Aorta (tissue), 5 donors: ENCODE data around the gene STX16. TPM values are rescaled to one million over a fixed set of nuclear protein-coding genes. Genes with fewer than 3 reads are reported as not detected.

Experiments
- ATAC-seq: fragments of 200-7000 bp; cut with Tn5 transposase; one replicate; pipeline ENCODE4 v1.9.1; 2022; ENCODE audit warnings: moderate library complexity; ENCODE audit not compliant: low FRiP score
- DNase-seq, 2 donors: peaks; one replicate each; pipeline ENCODE4 v3.0.0-alpha.2; 2020
- H3K27ac ChIP-seq, 2 donors: one replicate each; pipeline ENCODE4 v1.5.1; 2013; ENCODE audit warnings: low read length in 2 of 2, mild to moderate bottlenecking in 2 of 2, moderate library complexity in 2 of 2, control low read depth in 1 of 2, inconsistent platforms in 1 of 2, low read depth in 1 of 2
- H3K27me3 ChIP-seq, 2 donors: one replicate each; pipeline ENCODE4 v1.6.1; 2013; ENCODE audit warnings: control low read depth in 1 of 2, low read length in 1 of 2, mild to moderate bottlenecking in 1 of 2, moderate library complexity in 1 of 2; ENCODE audit not compliant: insufficient read depth in 2 of 2, control insufficient read depth in 1 of 2
- H3K36me3 ChIP-seq, 2 donors: one replicate each; pipeline ENCODE4 v1.6.1; 2013; ENCODE audit warnings: control low read depth in 1 of 2, low read length in 1 of 2, mild to moderate bottlenecking in 1 of 2; ENCODE audit not compliant: insufficient read depth in 2 of 2, control insufficient read depth in 1 of 2
- H3K4me1 ChIP-seq, 2 donors: one replicate each; pipeline ENCODE4 v1.6.1; 2013; ENCODE audit warnings: low read length in 2 of 2, control low read depth in 1 of 2, mild to moderate bottlenecking in 1 of 2, moderate library complexity in 1 of 2; ENCODE audit not compliant: insufficient read depth in 2 of 2, control insufficient read depth in 1 of 2
- H3K4me3 ChIP-seq, 2 donors: one replicate each; pipeline ENCODE4 v1.5.1; 2013; ENCODE audit warnings: low read length in 2 of 2, control low read depth in 1 of 2, mild to moderate bottlenecking in 1 of 2
- H3K9me3 ChIP-seq: one replicate; pipeline ENCODE4 v1.6.1; 2013; ENCODE audit warnings: mild to moderate bottlenecking, low read length; ENCODE audit not compliant: control insufficient read depth
- WGBS, 2 donors: extraction: QIAGEN DNeasy Blood & Tissue Kit; methylation state at CpG; one replicate each; pipeline ENCODE4 v1.1.7; 2013; 5-methylcytosine and 5-hydroxymethylcytosine counted together
- intact Hi-C, 2 donors: fragments of 100-400 bp; cut with DNase I; formaldehyde crosslinking; loops; one replicate each; pipeline versions ENCODE4 v1.14.2 to v1.15.0; 2022
- polyA plus RNA-seq, 2 donors: library from polyadenylated mRNA; stranded (reverse); fragments of 200-250 nt; gene quantifications; one replicate each; pipeline ENCODE4 v1.2.3, GENCODE V29; 2013
- total RNA-seq, 2 donors: library from RNA; stranded (reverse); fragmentation: NEBNext Ultra II Directional; extraction: Animal tissue kit (Norgen Biotek cat#: 25700); gene quantifications; one replicate each; pipeline ENCODE4 v1.2.1, GENCODE V29; 2021
- donor health status: healthy with polysubstance abuse.
- donor health status: Bipolar disorder and iron deficiency.
- donor health status: DM: no; HTN: no; CAD: no.
- donor health status: DM: no; HTN: no; CAD: no.
- donor health status: DM: yes; HTN: yes; CAD: no.

Gene STX16
- total and polyA plus RNA-seq, 4 donors, result 17.9 to 75.7 (median 59.6) TPM

DNA sequence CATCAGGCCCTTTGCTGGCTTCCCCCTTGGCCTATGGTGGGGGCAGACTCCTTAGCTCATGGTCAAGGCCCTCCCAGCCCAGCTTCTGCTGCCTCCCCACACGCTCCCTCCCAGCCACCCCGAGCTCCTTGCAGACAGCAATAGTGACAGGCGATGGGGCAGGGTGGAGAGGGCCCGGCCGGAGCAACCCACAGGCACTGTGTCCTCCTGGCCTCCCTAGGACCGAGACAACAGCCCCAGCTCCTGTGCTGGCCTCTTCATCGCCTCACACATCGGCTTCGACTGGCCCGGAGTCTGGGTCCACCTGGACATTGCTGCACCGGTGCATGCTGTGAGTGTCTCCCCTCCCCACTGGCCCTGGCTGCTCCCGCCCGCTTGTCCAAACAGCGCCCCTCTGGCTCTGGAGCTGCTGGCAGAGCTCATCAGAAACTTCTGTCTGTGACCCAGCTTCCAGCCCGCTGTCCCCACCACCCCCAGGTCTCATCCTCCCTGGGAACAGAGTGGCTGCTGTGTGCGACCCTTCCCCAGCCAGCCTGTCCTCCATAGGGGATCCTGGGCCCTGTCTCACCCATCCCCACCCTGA lies 63.3 kb downstream of the STX16 start:
- Histone ChIP-seq H3K36me3 (no peaks in the 10 kb centered on the region), H3K4me3 (no peak overlapping the region), H3K9me3 (no peaks in the 10 kb centered on the region), H3K27ac (no peak overlapping the region), H3K4me1 (no peaks in the 10 kb centered on the region), H3K27me3 (no peaks in the 10 kb centered on the region)
- DNase-seq (peak in 1 of 2 donors; percentile 73), ATAC-seq (no peak)
- intact Hi-C loops, result no loop called here
- WGBS, 2 donors, result 89 to 90% methylated on average over 16 of the region's 16 CpGs

- H3K9me3 ChIP-seq, result no peaks in the 10 kb centered on the region
- H3K4me1 ChIP-seq, result no peaks in the 10 kb centered on the region
- DNase-seq (no peak), ATAC-seq (no peak)
- WGBS, 2 donors, result 85 to 86% methylated on average over 14 of the region's 14 CpGs
- no peaks in the 10 kb centered on the region for H3K27me3 ChIP-seq
- H3K36me3 ChIP-seq, result no peaks in the 10 kb centered on the region
- no peak overlapping the region for H3K4me3 ChIP-seq
- intact Hi-C loops, result no loop called here
- no peak overlapping the region for H3K27ac ChIP-seq
Measured at GRCh38 chr20:58714923-58715351, 63.9 kb downstream of the STX16 start.

GRCh38 chr20:58715391-58715800 lies 64.3 kb downstream of the STX16 start:
- ATAC-seq, result no peak
- Histone ChIP-seq H3K4me1 (no peaks in the 10 kb centered on the region), H3K4me3 (no peak overlapping the region), H3K27me3 (no peaks in the 10 kb centered on the region), H3K9me3 (no peaks in the 10 kb centered on the region), H3K36me3 (no peaks in the 10 kb centered on the region), H3K27ac (no peak overlapping the region)
- 82% methylated on average over 11 of the region's 11 CpGs for WGBS, 2 donors
- DNase-seq, result no peak
- intact Hi-C loops, result no loop called here

DNA sequence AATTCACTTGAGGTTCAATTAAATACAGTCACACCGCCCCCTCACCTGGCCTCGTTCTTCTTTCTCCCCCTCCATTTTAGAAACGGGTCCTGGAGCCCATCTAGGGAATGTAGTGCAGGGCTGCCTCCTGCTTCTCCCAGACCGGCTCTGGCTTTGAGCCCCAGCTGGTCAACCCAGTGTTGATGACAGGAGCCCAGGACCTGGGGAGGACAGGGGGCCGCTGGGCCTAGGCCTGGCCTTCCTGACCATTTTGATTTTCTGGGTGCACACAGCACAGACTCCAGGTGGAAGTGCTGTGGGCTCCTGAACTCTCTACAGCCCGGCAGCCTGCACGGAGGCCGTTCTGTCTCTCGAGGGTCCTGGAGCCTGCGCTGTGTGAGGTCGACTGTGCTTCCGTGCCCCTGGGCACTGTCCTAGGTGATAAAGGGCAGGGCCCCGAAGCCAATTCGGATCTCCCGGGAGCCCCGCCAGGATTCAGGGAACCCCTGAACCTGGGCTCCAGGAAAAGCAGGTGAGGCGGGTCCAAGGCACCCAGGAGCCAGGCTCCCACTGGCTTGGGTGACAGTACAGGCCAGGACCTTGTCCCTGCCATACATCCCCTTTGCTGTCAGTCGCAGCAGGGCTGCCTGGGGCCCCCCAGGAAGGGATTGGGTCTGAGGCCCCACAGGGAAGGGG lies 64.9 kb downstream of the STX16 start:
- DNase-seq (peak in 1 of 2 donors; percentile 73), ATAC-seq (no peak)
- Histone ChIP-seq H3K4me1 (no peaks in the 10 kb centered on the region), H3K4me3 (no peak overlapping the region), H3K27me3 (no peaks in the 10 kb centered on the region), H3K27ac (no peak overlapping the region), H3K36me3 (no peaks in the 10 kb centered on the region), H3K9me3 (no peaks in the 10 kb centered on the region)
- WGBS, 2 donors, result 82 to 86% methylated on average over 18 of the region's 18 CpGs
- intact Hi-C loops, result no loop called here

- Histone ChIP-seq H3K4me1 (no peaks in the 10 kb centered on the region), H3K36me3 (no peaks in the 10 kb centered on the region), H3K4me3 (no peak overlapping the region), H3K27ac (no peak overlapping the region), H3K9me3 (no peaks in the 10 kb centered on the region), H3K27me3 (no peaks in the 10 kb centered on the region)
- 49 to 50% methylated on average over 23 of the region's 23 CpGs for WGBS, 2 donors
- intact Hi-C loops, result no loop called here
- ATAC-seq, result no peak
- peak in 1 of 2 donors; percentile 68 for DNase-seq
Measured at GRCh38 chr20:58716476-58717277, 65.6 kb downstream of the STX16 start.

DNA sequence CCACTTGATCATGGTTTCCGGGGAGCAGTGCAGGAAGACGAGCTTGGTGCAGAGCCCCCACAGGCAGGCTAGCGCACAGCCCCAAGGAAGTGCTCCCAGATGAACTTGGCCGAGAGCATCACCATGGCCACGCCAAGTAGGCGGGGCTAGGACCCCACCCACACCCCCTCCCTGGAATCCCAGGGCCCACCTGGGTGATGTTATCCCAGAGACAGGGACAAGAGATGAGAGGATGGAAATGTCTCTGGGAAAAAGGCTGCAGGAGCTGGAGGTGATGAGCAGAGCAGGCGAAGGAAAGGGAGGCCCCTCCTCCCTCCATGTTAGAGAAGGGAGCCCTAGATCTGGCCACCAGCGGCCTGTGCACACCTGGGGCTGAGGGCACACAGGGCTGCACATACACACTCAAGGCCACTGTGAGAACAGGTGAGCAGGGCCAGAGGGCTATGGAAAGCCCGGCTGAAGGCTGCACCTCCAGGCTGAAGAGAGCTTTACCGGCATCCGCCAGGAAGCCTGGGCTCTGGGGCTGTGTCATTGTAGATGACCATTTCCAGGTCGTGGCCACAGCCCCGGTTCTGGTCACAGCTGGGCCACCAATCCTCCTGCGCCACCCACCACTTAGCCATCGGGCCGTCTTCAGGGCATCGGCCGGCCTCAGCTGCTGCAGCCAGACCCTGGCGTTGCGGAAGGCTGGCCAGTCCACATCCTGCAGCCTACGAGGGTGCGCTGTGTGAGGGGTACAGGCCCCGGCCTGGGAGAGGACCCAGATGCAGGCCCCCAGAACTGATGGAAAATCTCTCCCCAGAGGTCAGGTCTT lies 66.4 kb downstream of the STX16 start:
- WGBS, 2 donors, result 78 to 84% methylated on average over 23 of the region's 23 CpGs
- Histone ChIP-seq H3K4me3 (no peak overlapping the region), H3K9me3 (no peaks in the 10 kb centered on the region), H3K4me1 (no peaks in the 10 kb centered on the region), H3K27ac (no peak overlapping the region), H3K36me3 (no peaks in the 10 kb centered on the region), H3K27me3 (no peaks in the 10 kb centered on the region)
- intact Hi-C loops, result no loop called here
- ATAC-seq, result no peak
- peak; percentile 41 to 72 for DNase-seq

- H3K36me3 ChIP-seq, result no peaks in the 10 kb centered on the region
- no peaks in the 10 kb centered on the region for H3K27me3 ChIP-seq
- intact Hi-C loops, result no loop called here
- no peak overlapping the region for H3K27ac ChIP-seq
- WGBS, 2 donors, result 83 to 89% methylated on average over 15 of the region's 15 CpGs
- H3K9me3 ChIP-seq, result no peaks in the 10 kb centered on the region
- H3K4me1 ChIP-seq, result no peaks in the 10 kb centered on the region
- H3K4me3 ChIP-seq, result no peak overlapping the region
- DNase-seq (peak in 1 of 2 donors; percentile 68), ATAC-seq (no peak)
Measured at GRCh38 chr20:58718121-58718563, 67.1 kb downstream of the STX16 start.

GRCh38 chr20:58718729-58719128 lies 67.6 kb downstream of the STX16 start:
- H3K4me3 ChIP-seq, result no peak overlapping the region
- no peaks in the 10 kb centered on the region for H3K9me3 ChIP-seq
- 75 to 76% methylated on average over 10 of the region's 10 CpGs for WGBS, 2 donors
- no peak overlapping the region for H3K27ac ChIP-seq
- no peaks in the 10 kb centered on the region for H3K36me3 ChIP-seq
- DNase-seq (peak in 1 of 2 donors; percentile 65), ATAC-seq (no peak)
- intact Hi-C loops, result no loop called here
- no peaks in the 10 kb centered on the region for H3K4me1 ChIP-seq
- no peaks in the 10 kb centered on the region for H3K27me3 ChIP-seq
